Retinal pigment epithelial cell (primary cell): ENCODE results near the gene RBMS3.

Experiments
- DNase-seq: peaks from one replicate; pipeline ENCODE4 v3.0.0-alpha.2; 2010; ENCODE audit warnings: low read depth
- H3K4me3 ChIP-seq: 2 replicates; pipeline ENCODE4 v1.5.1; 2011; ENCODE audit warnings: mild to moderate bottlenecking, low read length, control low read depth, moderate library complexity
- TF ChIP-seq, protein P1 (sequence below): conservative IDR thresholded peaks from 2 replicates; pipeline ENCODE4 v1.5.1; 2011; ENCODE audit warnings: low read depth, low read length, control low read depth, inconsistent platforms

RBMS3 gene

DNA sequence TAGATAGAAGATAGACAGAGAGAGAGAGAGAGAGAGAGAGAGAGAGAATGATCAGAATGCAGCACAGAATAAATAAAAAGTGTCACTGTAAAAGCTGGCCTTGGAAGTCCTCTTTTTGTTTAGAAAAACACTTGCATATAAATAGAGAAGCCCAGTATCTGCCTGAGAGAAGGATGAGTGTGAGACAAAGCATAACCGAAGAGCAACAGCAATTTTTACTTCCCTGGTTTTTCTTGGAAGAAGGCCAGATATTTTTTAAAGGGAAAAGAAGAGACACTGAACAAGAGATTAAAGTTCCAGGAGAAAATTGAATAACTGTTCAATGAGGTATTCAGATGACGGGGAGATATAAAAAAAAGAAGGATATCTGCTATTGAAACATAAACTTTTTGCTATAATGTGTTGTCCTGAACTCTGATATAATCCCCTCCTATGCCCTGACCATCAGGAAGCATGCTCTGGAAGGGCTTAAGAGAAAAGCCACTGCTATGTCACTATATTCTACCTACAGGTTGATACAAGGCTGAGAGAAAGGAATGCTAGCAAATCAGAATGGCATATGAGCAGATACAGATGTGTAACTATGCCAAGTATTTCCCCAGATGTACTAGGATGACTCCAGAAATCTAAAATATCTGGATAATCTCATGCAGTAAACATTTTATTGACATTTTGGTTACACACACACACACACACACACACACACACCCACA lies 358.9 kb downstream of the RBMS3 start:
- DNase-seq = no peak
- TF ChIP-seq, protein P1, sequence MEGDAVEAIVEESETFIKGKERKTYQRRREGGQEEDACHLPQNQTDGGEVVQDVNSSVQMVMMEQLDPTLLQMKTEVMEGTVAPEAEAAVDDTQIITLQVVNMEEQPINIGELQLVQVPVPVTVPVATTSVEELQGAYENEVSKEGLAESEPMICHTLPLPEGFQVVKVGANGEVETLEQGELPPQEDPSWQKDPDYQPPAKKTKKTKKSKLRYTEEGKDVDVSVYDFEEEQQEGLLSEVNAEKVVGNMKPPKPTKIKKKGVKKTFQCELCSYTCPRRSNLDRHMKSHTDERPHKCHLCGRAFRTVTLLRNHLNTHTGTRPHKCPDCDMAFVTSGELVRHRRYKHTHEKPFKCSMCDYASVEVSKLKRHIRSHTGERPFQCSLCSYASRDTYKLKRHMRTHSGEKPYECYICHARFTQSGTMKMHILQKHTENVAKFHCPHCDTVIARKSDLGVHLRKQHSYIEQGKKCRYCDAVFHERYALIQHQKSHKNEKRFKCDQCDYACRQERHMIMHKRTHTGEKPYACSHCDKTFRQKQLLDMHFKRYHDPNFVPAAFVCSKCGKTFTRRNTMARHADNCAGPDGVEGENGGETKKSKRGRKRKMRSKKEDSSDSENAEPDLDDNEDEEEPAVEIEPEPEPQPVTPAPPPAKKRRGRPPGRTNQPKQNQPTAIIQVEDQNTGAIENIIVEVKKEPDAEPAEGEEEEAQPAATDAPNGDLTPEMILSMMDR = no peak
- H3K4me3 ChIP-seq = no peak overlapping the region

DNA sequence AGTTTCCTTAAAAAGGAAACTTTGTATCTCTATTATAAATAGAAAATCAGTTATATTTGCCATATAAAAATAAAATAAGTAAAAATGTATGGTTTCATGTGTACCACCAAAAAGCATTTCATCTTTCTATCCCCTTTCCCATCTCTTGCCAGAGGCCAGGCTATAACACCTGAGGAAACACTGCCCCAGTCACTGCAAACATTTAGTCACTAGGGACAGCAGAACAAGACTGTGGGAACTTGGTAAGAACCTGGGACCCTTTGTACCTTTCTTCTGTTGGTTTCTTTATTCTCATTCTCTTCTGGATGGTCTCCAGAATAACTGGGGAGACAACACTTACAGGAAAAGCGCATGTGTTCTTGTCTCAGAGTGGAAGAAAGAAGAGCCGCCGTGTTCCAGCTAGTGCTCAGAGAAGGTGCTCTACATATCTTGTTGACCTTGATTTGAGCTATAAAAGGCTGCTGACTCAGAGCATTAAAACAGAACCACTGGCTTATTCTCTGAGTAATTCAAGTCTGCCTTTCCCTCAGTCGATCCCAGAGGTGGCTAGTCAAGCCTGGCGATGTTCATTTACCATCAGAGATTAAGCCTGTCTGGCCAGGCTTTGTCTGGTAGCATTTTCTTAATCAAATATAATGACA lies 361.6 kb downstream of the RBMS3 start:
- TF ChIP-seq, protein P1 = no peak
- no peak overlapping the region for H3K4me3 ChIP-seq
- peak; percentile 82 for DNase-seq

DNA sequence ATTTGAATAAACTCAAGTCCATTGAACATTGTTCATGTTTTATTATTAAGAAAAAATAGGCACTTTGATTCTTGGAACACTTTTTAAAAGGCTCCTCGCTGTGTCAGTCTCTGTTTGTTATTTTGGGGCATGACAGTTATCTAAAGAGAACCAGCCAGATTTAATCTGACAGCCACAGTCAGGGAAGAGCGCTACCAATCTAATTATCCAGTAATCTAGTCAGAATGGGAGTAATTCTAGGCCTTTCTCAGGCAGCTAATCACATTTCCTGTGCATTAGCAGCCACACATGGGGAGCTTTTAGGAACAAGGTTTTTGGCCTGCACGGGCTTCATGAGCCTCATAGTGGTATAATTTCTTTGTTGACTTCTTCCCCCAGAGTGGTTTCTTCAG lies 362.2 kb downstream of the RBMS3 start:
- H3K4me3 ChIP-seq = no peak overlapping the region
- TF ChIP-seq, protein P1 = no peak
- DNase-seq = no peak

DNA sequence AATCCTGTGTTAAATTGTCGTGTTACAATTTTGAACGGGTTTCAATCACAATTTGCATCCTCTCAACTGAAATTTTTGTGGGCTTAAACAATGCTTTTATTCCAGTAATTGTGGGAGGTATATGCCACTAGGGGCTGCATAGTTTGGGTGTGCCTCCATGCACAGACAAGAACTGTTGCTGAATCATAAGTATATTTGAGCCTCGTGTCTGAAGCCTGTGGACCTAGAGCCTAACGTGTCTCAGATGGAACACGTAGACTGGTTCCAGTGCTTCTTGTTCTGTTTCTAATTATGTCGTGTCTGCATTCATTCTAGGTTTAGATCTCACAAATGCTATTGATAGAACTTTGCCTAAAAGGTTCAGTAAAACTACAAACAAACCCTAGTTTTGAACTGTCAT lies 363.4 kb downstream of the RBMS3 start:
- TF ChIP-seq, protein P1 = no peak
- no peak overlapping the region for H3K4me3 ChIP-seq
- DNase-seq = no peak

DNA sequence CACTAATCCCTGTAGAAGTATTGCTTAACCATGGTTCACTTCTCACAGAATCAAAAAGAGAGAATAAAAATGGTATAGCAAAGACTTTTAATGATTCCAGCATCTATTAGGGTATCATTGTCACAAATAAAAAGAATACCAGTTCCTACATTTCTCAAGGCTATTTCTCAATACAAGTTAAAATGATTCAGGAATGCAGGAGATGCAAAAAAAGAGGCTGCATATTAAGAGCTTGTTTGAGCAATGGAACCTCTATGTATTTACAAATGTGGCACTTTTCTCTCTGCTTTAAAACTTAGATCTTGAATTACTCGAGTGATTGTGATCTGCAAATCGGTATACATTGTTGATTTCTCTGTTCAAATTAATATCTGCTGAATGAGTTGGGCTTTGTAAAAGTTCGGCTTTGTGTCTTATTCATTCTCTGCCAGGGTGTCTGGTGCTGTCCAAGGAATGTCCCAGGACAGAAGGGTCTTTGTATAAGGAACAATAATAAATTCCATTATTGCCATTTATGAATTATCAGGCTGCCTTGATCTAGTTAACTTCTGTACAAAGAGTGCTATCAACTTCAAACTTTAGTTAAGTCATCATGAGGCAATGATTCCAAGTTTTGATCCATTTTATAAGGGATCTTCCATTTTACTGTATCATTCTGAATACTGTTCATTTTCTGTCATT lies 364.2 kb downstream of the RBMS3 start:
- no peak overlapping the region for H3K4me3 ChIP-seq
- DNase-seq = no peak
- TF ChIP-seq, protein P1 = no peak

DNA sequence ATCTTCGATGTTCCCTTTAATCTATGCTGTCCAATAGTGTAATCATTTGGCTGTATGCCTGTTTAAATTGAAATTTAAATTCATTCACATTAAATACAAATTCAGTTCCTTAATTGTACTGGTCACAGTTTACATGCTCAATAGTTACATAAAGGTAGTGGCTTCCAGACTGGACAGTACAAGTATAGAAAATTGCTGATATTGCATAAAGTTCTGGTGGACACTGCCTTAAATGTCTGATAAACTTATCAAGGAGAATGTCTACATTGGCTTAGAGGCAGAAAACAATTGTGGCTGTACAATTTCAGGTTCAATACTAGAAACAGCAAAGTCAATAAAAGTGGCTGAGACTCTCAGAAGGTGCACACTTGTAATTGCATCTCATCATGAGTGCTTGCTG lies 365.2 kb downstream of the RBMS3 start:
- TF ChIP-seq, protein P1 = no peak
- no peak overlapping the region for H3K4me3 ChIP-seq
- no peak for DNase-seq
